Effector CD8-positive, alpha-beta T cell (primary cell): ENCODE results near the gene CACNA1D.
"Not testable (repeated sequence)": the region's sequence is repeated elsewhere in the genome, so short reads cannot be mapped to it uniquely, and the experiment has no call there.

Experiments used
- DNase-seq: peaks from one replicate; lab custom pipeline; 2025; lab: John Stamatoyannopoulos, UW

CACNA1D gene

GRCh38 chr3:53526704-53527055 is 32.3 kb downstream of the CACNA1D start:
- DNase-seq = no peak

- DNase-seq = no peak
Observed at GRCh38 chr3:53530205-53530604, 35.8 kb downstream of the CACNA1D start.

- DNase-seq = no peak
Observed at GRCh38 chr3:53531749-53532148, 37.3 kb downstream of the CACNA1D start.

GRCh38 chr3:53533472-53533871 is 39.1 kb downstream of the CACNA1D start:
- DNase-seq = no peak

GRCh38 chr3:53534216-53534615 is 39.8 kb downstream of the CACNA1D start:
- no peak for DNase-seq

- DNase-seq = no peak
Observed at GRCh38 chr3:53534676-53535400, 40.4 kb downstream of the CACNA1D start.

GRCh38 chr3:53536282-53536681 is 41.9 kb downstream of the CACNA1D start:
- DNase-seq = no peak

GRCh38 chr3:53544357-53544756 is 49.9 kb downstream of the CACNA1D start:
- DNase-seq = no peak

GRCh38 chr3:53545310-53545995 is 51.0 kb downstream of the CACNA1D start:
- DNase-seq = no peak

GRCh38 chr3:53545996-53546359 is 51.6 kb downstream of the CACNA1D start:
- no peak for DNase-seq

- DNase-seq = no peak
Observed at GRCh38 chr3:53547327-53547726, 52.9 kb downstream of the CACNA1D start.

GRCh38 chr3:53550005-53550620 is 55.7 kb downstream of the CACNA1D start:
- DNase-seq = no peak

GRCh38 chr3:53551324-53551723 is 56.9 kb downstream of the CACNA1D start:
- no peak for DNase-seq

GRCh38 chr3:53552730-53553129 is 58.3 kb downstream of the CACNA1D start:
- no peak for DNase-seq

- DNase-seq = no peak
Observed at GRCh38 chr3:53553200-53553599, 58.8 kb downstream of the CACNA1D start.

- no peak for DNase-seq
Observed at GRCh38 chr3:53554559-53555067, 60.2 kb downstream of the CACNA1D start.

- DNase-seq = no peak
Observed at GRCh38 chr3:53555068-53555588, 60.7 kb downstream of the CACNA1D start.

GRCh38 chr3:53566461-53567145 is 72.2 kb downstream of the CACNA1D start:
- no peak for DNase-seq

- no peak for DNase-seq
Observed at GRCh38 chr3:53570081-53570480, 75.7 kb downstream of the CACNA1D start.

GRCh38 chr3:53570709-53571108 is 76.3 kb downstream of the CACNA1D start:
- no peak for DNase-seq

GRCh38 chr3:53571264-53571663 is 76.9 kb downstream of the CACNA1D start:
- DNase-seq = no peak

- not testable (repeated sequence) for DNase-seq
Observed at GRCh38 chr3:53572184-53572583, 77.8 kb downstream of the CACNA1D start.
